Calu3 (cell line): ENCODE results near the gene LARP4. TPM values are rescaled to one million over a fixed set of nuclear protein-coding genes. Genes with fewer than 3 reads are reported as not detected.

Source experiments
- BruUV-seq: library from RNA; stranded (reverse); fragments of 400-500 nt; replicated peaks from 2 replicates; lab custom pipeline; 2021; lab: Mats Ljungman, UMichigan
- CTCF ChIA-PET: fragments of 300-600 bp; sonication (Branson Sonifier 250); formaldehyde crosslinking; loops from one replicate; lab custom pipeline; 2022; ENCODE audit warnings: antibody characterized with exemption; lab: Charles Lee
- DNase-seq: peaks from one replicate; pipeline ENCODE4 v3.0.0; 2022
- H3K27ac Mint-ChIP-seq: one replicate; pipeline ENCODE4 v1.8.0; 2022; ENCODE audit warnings: mixed read lengths; ENCODE audit not compliant: unreplicated experiment
- H3K27me3 Mint-ChIP-seq: one replicate; pipeline ENCODE4 v1.8.0; 2022; ENCODE audit warnings: mixed read lengths; ENCODE audit not compliant: unreplicated experiment
- H3K36me3 Mint-ChIP-seq: one replicate; pipeline ENCODE4 v1.8.0; 2022; ENCODE audit warnings: mild to moderate bottlenecking, moderate library complexity, mixed read lengths; ENCODE audit not compliant: insufficient read depth, unreplicated experiment
- H3K4me1 Mint-ChIP-seq: one replicate; pipeline ENCODE4 v1.8.0; 2022; ENCODE audit warnings: mild to moderate bottlenecking, low read depth, mixed read lengths; ENCODE audit not compliant: unreplicated experiment
- H3K4me3 Mint-ChIP-seq: one replicate; pipeline ENCODE4 v1.8.0; 2022; ENCODE audit warnings: mild to moderate bottlenecking, low read depth, moderate library complexity, mixed read lengths; ENCODE audit not compliant: unreplicated experiment
- H3K9me3 Mint-ChIP-seq: one replicate; pipeline ENCODE4 v1.8.0; 2022; ENCODE audit warnings: low read depth, mixed read lengths; ENCODE audit not compliant: unreplicated experiment
- intact Hi-C: fragments of 100-400 bp; cut with micrococcal nuclease; formaldehyde crosslinking; loops from one replicate; pipeline ENCODE4 v1.10.0; 2022; ENCODE audit not compliant: unreplicated experiment
- total RNA-seq: library from RNA; stranded (reverse); gene quantifications from 2 replicates; pipeline ENCODE4 v1.2.3, GENCODE V29; 2022
- TF ChIP-seq, protein P1 (sequence below): fragments of 200-600 bp; IDR thresholded peaks from one replicate; pipeline ENCODE4 v1.8.0; 2022; ENCODE audit warnings: antibody characterized with exemption; ENCODE audit not compliant: unreplicated experiment

LARP4 gene
- total RNA-seq, 1 experiment from 2014 or later, result 67.6 TPM

DNA sequence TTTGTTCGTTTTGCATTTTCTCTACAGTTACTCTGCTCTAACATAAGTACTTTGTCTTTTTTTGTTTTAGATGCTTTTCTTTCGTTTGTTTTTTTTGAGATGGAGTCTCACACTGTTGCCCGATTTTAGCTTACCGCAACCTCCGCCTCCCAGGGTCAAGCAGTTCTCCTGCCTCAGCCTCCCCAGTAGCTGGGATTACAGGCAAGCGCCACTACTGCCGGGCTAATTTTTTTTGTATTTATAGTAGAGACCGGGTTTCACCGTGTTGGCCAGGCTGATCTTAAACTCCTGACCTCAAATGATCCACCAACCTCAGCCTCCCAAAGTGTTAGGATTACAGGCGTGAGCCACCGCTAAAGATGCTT, 106.8 kb downstream of the LARP4 start:
- Mint-ChIP-seq H3K4me3 (peak overlapping the region; percentile 77), H3K27ac (peak overlapping the region; percentile 82), H3K36me3 (peaks cover 39% of the 10 kb centered on the region), H3K9me3 (no peaks in the 10 kb centered on the region), H3K27me3 (no peaks in the 10 kb centered on the region), H3K4me1 (peaks cover 25% of the 10 kb centered on the region)
- intact Hi-C loops, result loop anchor here (5.0 kb wide), 1 partner anchor 40 kb away; no protein-coding TSS in a partner anchor
- no peak for DNase-seq
- no TSS peak for BruUV-seq
- CTCF ChIA-PET, result interaction anchor here (1.2 kb wide), 1 partner anchor 65 kb away, joined by 3 read pairs; no protein-coding TSS in a partner anchor
- TF ChIP-seq, protein P1, sequence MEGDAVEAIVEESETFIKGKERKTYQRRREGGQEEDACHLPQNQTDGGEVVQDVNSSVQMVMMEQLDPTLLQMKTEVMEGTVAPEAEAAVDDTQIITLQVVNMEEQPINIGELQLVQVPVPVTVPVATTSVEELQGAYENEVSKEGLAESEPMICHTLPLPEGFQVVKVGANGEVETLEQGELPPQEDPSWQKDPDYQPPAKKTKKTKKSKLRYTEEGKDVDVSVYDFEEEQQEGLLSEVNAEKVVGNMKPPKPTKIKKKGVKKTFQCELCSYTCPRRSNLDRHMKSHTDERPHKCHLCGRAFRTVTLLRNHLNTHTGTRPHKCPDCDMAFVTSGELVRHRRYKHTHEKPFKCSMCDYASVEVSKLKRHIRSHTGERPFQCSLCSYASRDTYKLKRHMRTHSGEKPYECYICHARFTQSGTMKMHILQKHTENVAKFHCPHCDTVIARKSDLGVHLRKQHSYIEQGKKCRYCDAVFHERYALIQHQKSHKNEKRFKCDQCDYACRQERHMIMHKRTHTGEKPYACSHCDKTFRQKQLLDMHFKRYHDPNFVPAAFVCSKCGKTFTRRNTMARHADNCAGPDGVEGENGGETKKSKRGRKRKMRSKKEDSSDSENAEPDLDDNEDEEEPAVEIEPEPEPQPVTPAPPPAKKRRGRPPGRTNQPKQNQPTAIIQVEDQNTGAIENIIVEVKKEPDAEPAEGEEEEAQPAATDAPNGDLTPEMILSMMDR, result no peak

DNA sequence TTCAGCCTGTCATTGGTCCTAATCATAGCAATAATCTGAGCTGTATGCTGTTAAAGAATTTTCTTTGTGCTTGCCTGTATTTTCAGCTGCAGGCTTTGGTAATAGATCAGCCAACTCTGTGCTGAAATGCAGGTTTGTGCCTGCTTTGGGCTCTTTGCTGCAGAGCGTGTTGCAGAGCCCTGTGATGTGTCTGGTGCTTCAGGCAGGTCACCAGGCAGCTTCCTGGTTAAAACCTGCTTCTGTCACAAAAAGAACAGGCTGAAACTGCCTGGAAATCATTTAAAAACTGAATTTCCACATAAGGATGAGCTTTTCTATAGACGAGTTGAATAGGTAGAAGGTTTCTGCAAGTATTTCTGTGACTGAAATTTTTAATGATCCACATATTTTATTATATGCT, 107.2 kb downstream of the LARP4 start:
- Mint-ChIP-seq H3K27me3 (no peaks in the 10 kb centered on the region), H3K36me3 (peaks cover 39% of the 10 kb centered on the region), H3K4me3 (peak overlapping the region; percentile 77), H3K27ac (peak overlapping the region; percentile 18), H3K4me1 (peaks cover 25% of the 10 kb centered on the region), H3K9me3 (no peaks in the 10 kb centered on the region)
- CTCF ChIA-PET, result interaction anchor here (0.5 to 1.2 kb wide), 3 partner anchors 65 to 884 kb away, joined by 3 to 10 read pairs (median 3); no protein-coding TSS in a partner anchor
- TF ChIP-seq, protein P1, result no peak
- intact Hi-C loops, result loop anchor here (5.0 kb wide), 1 partner anchor 39 kb away; no protein-coding TSS in a partner anchor
- no peak for DNase-seq
- no TSS peak for BruUV-seq

DNA sequence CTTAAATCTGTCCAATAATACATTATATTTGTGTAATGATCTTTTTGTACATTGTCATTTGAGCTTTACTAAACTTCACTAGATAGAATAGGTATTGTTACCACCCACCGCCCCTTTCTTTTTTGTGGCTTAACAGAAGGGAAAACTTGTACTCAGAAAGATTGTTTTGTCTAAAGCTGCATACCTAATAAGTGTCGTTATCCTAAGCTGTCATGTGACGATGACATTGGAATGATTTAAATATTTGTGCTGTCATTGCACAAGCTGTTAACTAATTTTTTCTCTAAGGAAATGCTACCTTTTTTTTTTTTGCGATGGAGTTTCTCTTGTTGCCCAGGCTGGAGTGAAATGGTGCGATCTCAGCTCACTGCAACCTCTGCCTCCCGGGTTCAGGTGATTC, 107.7 kb downstream of the LARP4 start:
- TF ChIP-seq, protein P1, result no peak

DNA sequence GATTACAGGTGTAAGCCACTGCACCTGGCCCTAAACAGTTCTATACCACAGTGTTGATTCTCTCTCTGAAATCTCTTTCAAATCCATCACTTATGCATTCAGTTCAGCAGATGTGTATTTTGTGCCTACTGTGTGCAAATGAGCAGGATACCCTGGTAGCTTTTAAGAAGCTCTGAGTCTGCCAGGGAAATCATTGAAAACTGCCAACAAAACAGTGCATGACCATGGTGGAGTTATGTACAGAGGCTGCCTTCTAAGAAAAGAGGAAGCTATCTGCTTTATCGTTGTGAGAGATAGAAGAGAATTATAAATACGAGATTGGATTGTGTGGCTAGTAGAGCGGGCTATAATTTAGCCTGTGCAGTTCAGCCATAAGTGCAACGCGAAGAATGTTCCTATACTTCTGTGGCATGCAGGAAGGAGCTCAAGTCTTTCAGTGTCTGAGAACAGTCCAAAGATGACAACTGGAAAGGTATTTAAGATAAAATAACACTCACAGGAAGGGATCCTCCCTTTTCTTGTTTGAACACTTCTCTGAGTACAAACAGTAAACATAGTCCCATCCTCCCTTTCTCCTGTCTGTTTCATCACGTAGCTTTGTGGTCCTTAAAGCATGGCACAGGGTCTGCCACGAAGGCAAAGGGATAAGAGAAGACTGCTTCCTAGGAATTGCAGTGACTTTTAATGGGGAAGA, 108.4 kb downstream of the LARP4 start:
- CTCF ChIA-PET, result interaction anchor here (0.6 to 1.4 kb wide), 7 partner anchors 9 to 64 kb away, joined by 3 to 5 read pairs (median 3); no protein-coding TSS in a partner anchor
- TF ChIP-seq, protein P1, result no peak
- H3K36me3 Mint-ChIP-seq, result peaks cover 38% of the 10 kb centered on the region
- H3K9me3 Mint-ChIP-seq, result no peaks in the 10 kb centered on the region
- no peak overlapping the region for H3K27ac Mint-ChIP-seq
- intact Hi-C loops, result loop anchor here (5.0 kb wide), 1 partner anchor 38 kb away; no protein-coding TSS in a partner anchor
- no peaks in the 10 kb centered on the region for H3K27me3 Mint-ChIP-seq
- H3K4me3 Mint-ChIP-seq, result peak overlapping the region; percentile 19
- H3K4me1 Mint-ChIP-seq, result peaks cover 27% of the 10 kb centered on the region
- DNase-seq, result no peak
- no TSS peak for BruUV-seq

More for the DNA sequence above, 107.7 kb downstream of the LARP4 start:
- CTCF ChIA-PET, result interaction anchor here (0.5 to 1.2 kb wide), 6 partner anchors 9 to 884 kb away, joined by 3 to 10 read pairs (median 3); no protein-coding TSS in a partner anchor
- intact Hi-C loops, result loop anchor here (5.0 kb wide), 1 partner anchor 39 kb away; no protein-coding TSS in a partner anchor
- H3K4me3 Mint-ChIP-seq, result peak overlapping the region; percentile 19
- no peaks in the 10 kb centered on the region for H3K9me3 Mint-ChIP-seq
- DNase-seq, result no peak
- H3K27ac Mint-ChIP-seq, result no peak overlapping the region
- H3K27me3 Mint-ChIP-seq, result no peaks in the 10 kb centered on the region
- no TSS peak for BruUV-seq
- peaks cover 39% of the 10 kb centered on the region for H3K36me3 Mint-ChIP-seq
- H3K4me1 Mint-ChIP-seq, result peaks cover 25% of the 10 kb centered on the region
